ENCODE results near the gene B3GLCT. TPM values are rescaled to one million over a fixed set of nuclear protein-coding genes. Genes with fewer than 3 reads are reported as not detected.

Gene B3GLCT
- total and polyA plus RNA-seq, 4 donors, result 1.5 to 3.6 (median 2.2) TPM

GRCh38 chr13:31330236-31330635 is 130.5 kb downstream of the B3GLCT start:
- no peaks in the 10 kb centered on the region for H3K9me3 ChIP-seq (ENCODE audit: control insufficient read depth in 4 of 4, low read length in 3 of 4)
- TF ChIP-seq REST (IDR thresholded peaks at IDR 0.05) (no peak), NR2F2 (IDR thresholded peaks at IDR 0.05) (no peak), FOXA2 (IDR thresholded peaks at IDR 0.05) (no peak), EGR1 (IDR thresholded peaks at IDR 0.05; ENCODE audit: low read depth in 2 of 2) (no peak), RXRA (IDR thresholded peaks at IDR 0.05) (no peak), JUND (IDR thresholded peaks at IDR 0.05) (no peak), MAX (IDR thresholded peaks at IDR 0.05) (no peak), ATF3 (IDR thresholded peaks at IDR 0.05) (no peak), HNF4G (IDR thresholded peaks at IDR 0.05) (no peak), TAF1 (conservative IDR thresholded peaks at IDR 0.05) (no peak), FOXA1 (IDR thresholded peaks at IDR 0.05) (no peak), SP1 (IDR thresholded peaks at IDR 0.05) (no peak), YY1 (IDR thresholded peaks at IDR 0.05) (no peak), CTCF (IDR thresholded peaks at IDR 0.05; ENCODE audit: low read depth, low read length, missing input control) (no peak)
- H3K36me3 ChIP-seq (ENCODE audit: control insufficient read depth in 4 of 4, insufficient read depth in 3 of 4, low read depth in 1 of 4, low read length in 3 of 4), result peaks cover 0 to 2% (median 0%) of the 10 kb centered on the region in 4 donors
- H3K27me3 ChIP-seq (ENCODE audit: control insufficient read depth in 4 of 4, insufficient read depth in 4 of 4, low read length in 3 of 4), result no peaks in the 10 kb centered on the region
- H3K9ac ChIP-seq (ENCODE audit: low read depth in 1 of 2, low read length in 2 of 2), result no peak overlapping the region
- 100% methylated on average over 1 of the region's 1 CpG for WGBS
- H3K4me3 ChIP-seq (ENCODE audit: low read depth in 1 of 3, low read length in 3 of 3), result no peak overlapping the region
- no peaks in the 10 kb centered on the region for H3K4me1 ChIP-seq (ENCODE audit: control insufficient read depth in 4 of 4, insufficient read depth in 4 of 4, low read length in 3 of 4)
- H3K27ac ChIP-seq (ENCODE audit: low read depth in 1 of 2, low read length in 2 of 2), result no peak overlapping the region
- no peak for DNase-seq (ENCODE audit: low spot score)

GRCh38 chr13:31331068-31331467 is 131.3 kb downstream of the B3GLCT start:
- H3K9me3 ChIP-seq (ENCODE audit: control insufficient read depth in 4 of 4, low read length in 3 of 4), result no peaks in the 10 kb centered on the region
- no peaks in the 10 kb centered on the region for H3K4me1 ChIP-seq (ENCODE audit: control insufficient read depth in 4 of 4, insufficient read depth in 4 of 4, low read length in 3 of 4)
- no peaks in the 10 kb centered on the region for H3K27me3 ChIP-seq (ENCODE audit: control insufficient read depth in 4 of 4, insufficient read depth in 4 of 4, low read length in 3 of 4)
- DNase-seq (ENCODE audit: low spot score), result no peak
- no peak overlapping the region for H3K27ac ChIP-seq (ENCODE audit: low read depth in 1 of 2, low read length in 2 of 2)
- TF ChIP-seq FOXA2 (IDR thresholded peaks at IDR 0.05) (no peak), ATF3 (IDR thresholded peaks at IDR 0.05) (no peak), RAD21 (IDR thresholded peaks at IDR 0.05) (no peak), NR2F2 (IDR thresholded peaks at IDR 0.05) (no peak)
- no peak overlapping the region for H3K9ac ChIP-seq (ENCODE audit: low read depth in 1 of 2, low read length in 2 of 2)
- peaks cover 0 to 2% (median 0%) of the 10 kb centered on the region in 4 donors for H3K36me3 ChIP-seq (ENCODE audit: control insufficient read depth in 4 of 4, insufficient read depth in 3 of 4, low read depth in 1 of 4, low read length in 3 of 4)
- no peak overlapping the region for H3K4me3 ChIP-seq (ENCODE audit: low read depth in 1 of 3, low read length in 3 of 3)
- 93% methylated on average over 4 of the region's 4 CpGs for WGBS

All from liver (tissue), 9 donors.